Cerebellar cortex (tissue), 1 donor: ENCODE results near the gene TMEM41A.

Experiments
- DNase-seq: peaks from one replicate; pipeline ENCODE4 v3.0.0-alpha.2; 2015; ENCODE audit warnings: low spot score

TMEM41A gene

GRCh38 chr3:185498503-185499396, at the start of gene TMEM41A:
Gene TMEM41A, minus strand, starts transcription at chr3:185499035. Its CDS starts 74 bp downstream, at chr3:185498961.
- DNase-seq: peak; percentile 86

GRCh38 chr3:185540695-185541094, 41.9 kb upstream of the TMEM41A start:
- DNase-seq: no peak

GRCh38 chr3:185539934-185540333, 41.1 kb upstream of the TMEM41A start:
- DNase-seq: no peak

- DNase-seq: no peak
These were observed 38.6 kb upstream of the TMEM41A start for GRCh38 chr3:185537369-185537970.

GRCh38 chr3:185534511-185534910, 35.7 kb upstream of the TMEM41A start:
- no peak for DNase-seq

GRCh38 chr3:185532901-185533300, 34.1 kb upstream of the TMEM41A start:
- peak; percentile 3 for DNase-seq

- DNase-seq: no peak
These were observed 32.0 kb upstream of the TMEM41A start for GRCh38 chr3:185530856-185531255.

GRCh38 chr3:185528532-185528931, 29.7 kb upstream of the TMEM41A start:
- DNase-seq: no peak

GRCh38 chr3:185527364-185527763, 28.5 kb upstream of the TMEM41A start:
- DNase-seq: no peak

- no peak for DNase-seq
These were observed 27.6 kb upstream of the TMEM41A start for GRCh38 chr3:185526349-185526951.

GRCh38 chr3:185521349-185522138, 22.7 kb upstream of the TMEM41A start:
- DNase-seq: no peak

GRCh38 chr3:185519021-185519420, 20.2 kb upstream of the TMEM41A start:
- DNase-seq: no peak

- DNase-seq: no peak
These were observed 18.7 kb upstream of the TMEM41A start for GRCh38 chr3:185517387-185518130.

GRCh38 chr3:185511711-185512110, 12.9 kb upstream of the TMEM41A start:
- DNase-seq: no peak

GRCh38 chr3:185508335-185508991, 9.6 kb upstream of the TMEM41A start:
- DNase-seq: peak; percentile 53

GRCh38 chr3:185507883-185508282, 9.0 kb upstream of the TMEM41A start:
- DNase-seq: no peak

GRCh38 chr3:185504636-185505035, 5.8 kb upstream of the TMEM41A start:
- DNase-seq: no peak

GRCh38 chr3:185503521-185503920, 4.7 kb upstream of the TMEM41A start:
- DNase-seq: no peak

- DNase-seq: no peak
These were observed 4.2 kb upstream of the TMEM41A start for GRCh38 chr3:185502987-185503386.

GRCh38 chr3:185490241-185490640, 8.6 kb downstream of the TMEM41A start:
- no peak for DNase-seq

GRCh38 chr3:185489462-185489861, 9.4 kb downstream of the TMEM41A start:
- DNase-seq: no peak
